Measurements from ENCODE around the gene RLN3.

- TF ChIP-seq, protein P1, sequence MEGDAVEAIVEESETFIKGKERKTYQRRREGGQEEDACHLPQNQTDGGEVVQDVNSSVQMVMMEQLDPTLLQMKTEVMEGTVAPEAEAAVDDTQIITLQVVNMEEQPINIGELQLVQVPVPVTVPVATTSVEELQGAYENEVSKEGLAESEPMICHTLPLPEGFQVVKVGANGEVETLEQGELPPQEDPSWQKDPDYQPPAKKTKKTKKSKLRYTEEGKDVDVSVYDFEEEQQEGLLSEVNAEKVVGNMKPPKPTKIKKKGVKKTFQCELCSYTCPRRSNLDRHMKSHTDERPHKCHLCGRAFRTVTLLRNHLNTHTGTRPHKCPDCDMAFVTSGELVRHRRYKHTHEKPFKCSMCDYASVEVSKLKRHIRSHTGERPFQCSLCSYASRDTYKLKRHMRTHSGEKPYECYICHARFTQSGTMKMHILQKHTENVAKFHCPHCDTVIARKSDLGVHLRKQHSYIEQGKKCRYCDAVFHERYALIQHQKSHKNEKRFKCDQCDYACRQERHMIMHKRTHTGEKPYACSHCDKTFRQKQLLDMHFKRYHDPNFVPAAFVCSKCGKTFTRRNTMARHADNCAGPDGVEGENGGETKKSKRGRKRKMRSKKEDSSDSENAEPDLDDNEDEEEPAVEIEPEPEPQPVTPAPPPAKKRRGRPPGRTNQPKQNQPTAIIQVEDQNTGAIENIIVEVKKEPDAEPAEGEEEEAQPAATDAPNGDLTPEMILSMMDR (conservative IDR thresholded peaks at IDR 0.05; ENCODE audit: low read length) = no peak
- no peak for TF ChIP-seq EZH2phosphoT487 (IDR thresholded peaks at IDR 0.05; ENCODE audit: borderline replicate concordance)
Measured at GRCh38 chr19:13982773-13983172, 45.2 kb upstream of the RLN3 start.

Measured in Loucy (cell line).